GM13977 (cell line): Measurements from ENCODE around the gene RAB3C.

ENCODE experiments used
- DNase-seq: peaks from one replicate; pipeline ENCODE4 v3.0.0; 2012; ENCODE audit warnings: low spot score
- CTCF ChIP-seq: IDR thresholded peaks from 2 replicates; pipeline ENCODE4 v1.5.1; 2012; ENCODE audit warnings: mild to moderate bottlenecking, control low read depth; ENCODE audit not compliant: insufficient read depth; ENCODE audit errors: extremely low read depth, missing control alignments
- in situ Hi-C: fragments of 300-500 bp; cut with MboI; formaldehyde crosslinking; loops from one replicate; pipeline ENCODE4 v1.12.0; 2022; ENCODE audit warnings: low sequenced_read_pairs, low pct_unique_long_range_greater_than_20kb, mixed read lengths, inconsistent platforms; ENCODE audit not compliant: unreplicated experiment

The RAB3C gene

GRCh38 chr5:58666141-58666540 is 83.3 kb downstream of the RAB3C start:
- in situ Hi-C loops, result no loop called here
- DNase-seq, result no peak

GRCh38 chr5:58666598-58667581 is 84.0 kb downstream of the RAB3C start:
- TF ChIP-seq CTCF, result no peak
- no peak for DNase-seq

More at GRCh38 chr5:58666141-58666540, 83.3 kb downstream of the RAB3C start:
- TF ChIP-seq CTCF, result no peak

GRCh38 chr5:58670582-58670981 is 87.7 kb downstream of the RAB3C start:
- no peak for DNase-seq
- in situ Hi-C loops, result no loop called here
- TF ChIP-seq CTCF, result no peak

More at GRCh38 chr5:58666598-58667581, 84.0 kb downstream of the RAB3C start:
- in situ Hi-C loops, result no loop called here

- in situ Hi-C loops, result no loop called here
- DNase-seq, result no peak
- no peak for TF ChIP-seq CTCF
Observed at GRCh38 chr5:58671155-58671554, 88.3 kb downstream of the RAB3C start.

GRCh38 chr5:58672521-58672920 is 89.6 kb downstream of the RAB3C start:
- in situ Hi-C loops, result no loop called here
- no peak for DNase-seq
- no peak for TF ChIP-seq CTCF

GRCh38 chr5:58674070-58674469 is 91.2 kb downstream of the RAB3C start:
- no peak for DNase-seq
- no peak for TF ChIP-seq CTCF
- in situ Hi-C loops, result no loop called here
